Ascending aorta (tissue), 2 donors: ENCODE results near the gene GALNT13. TPM values are rescaled to one million over a fixed set of nuclear protein-coding genes. Genes with fewer than 3 reads are reported as not detected.

Source experiments
- DNase-seq, 2 donors: peaks; one replicate each; pipeline ENCODE4 v3.0.0-alpha.2; 2019; ENCODE audit warnings: low spot score in 2 of 2
- H3K27ac ChIP-seq, 2 donors: fragments of 200-600 bp; sonication (generic); one replicate each; pipeline ENCODE4 v1.5.1; 2016 to 2017; ENCODE audit warnings: mild to moderate bottlenecking in 1 of 2
- H3K27me3 ChIP-seq: fragments of 200-600 bp; sonication (generic); one replicate; pipeline ENCODE4 v1.5.1; 2017
- H3K36me3 ChIP-seq, 2 donors: fragments of 200-600 bp; sonication (generic); one replicate each; pipeline ENCODE4 v1.5.1; 2016
- H3K4me1 ChIP-seq, 2 donors: fragments of 200-600 bp; sonication (generic); one replicate each; pipeline ENCODE4 v1.5.1; 2016 to 2017; ENCODE audit warnings: mild to moderate bottlenecking in 1 of 2
- H3K4me3 ChIP-seq, 2 donors: fragments of 200-600 bp; sonication (generic); one replicate each; pipeline ENCODE4 v1.5.1; 2016 to 2017; ENCODE audit warnings: mild to moderate bottlenecking in 1 of 2
- H3K9me3 ChIP-seq, 2 donors: fragments of 200-600 bp; sonication (generic); one replicate each; pipeline ENCODE4 v1.5.1; 2016
- CTCF ChIP-seq, 3 experiments: fragments of 200-600 bp in 2 of 3; fragments of 450-650 bp in 1 of 3; sonication (generic) in 2 of 3; IDR thresholded peaks; one replicate each; pipeline ENCODE4 v1.5.1; 2016 to 2019; ENCODE audit warnings: antibody characterized with exemption in 3 of 3, mild to moderate bottlenecking in 1 of 3, moderate library complexity in 1 of 3
- intact Hi-C: fragments of 100-400 bp; cut with DNase I; formaldehyde crosslinking; loops from one replicate; pipeline ENCODE4 v1.15.1; 2023
- total RNA-seq: library from RNA; depleted of rRNA; stranded (reverse); fragments of >200 nt; gene quantifications from one replicate; pipeline ENCODE4 v1.1.0, GENCODE V29; 2016

The GALNT13 gene
- total RNA-seq, 1 donor from 2014 or later: not detected

DNA sequence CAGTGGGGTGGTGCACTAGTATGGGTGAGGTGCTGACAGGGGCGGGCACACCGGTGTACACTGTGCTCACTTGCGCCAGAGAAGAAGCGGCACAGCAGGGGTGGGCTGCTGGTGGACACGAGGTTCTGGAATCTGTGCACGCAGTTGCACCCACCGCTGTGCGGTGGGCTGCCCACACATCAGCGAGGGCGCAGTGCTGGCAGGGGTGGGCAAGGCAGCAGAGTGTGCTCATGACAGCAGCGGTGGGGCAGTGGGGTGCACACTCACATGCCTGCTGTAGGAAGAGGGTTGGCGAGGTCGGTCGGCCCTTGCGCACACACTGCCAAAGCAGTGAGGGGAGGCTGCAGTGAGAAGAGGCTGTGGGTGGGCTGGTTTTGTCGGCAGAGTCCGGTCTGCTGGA, 141.8 kb downstream of the GALNT13 start:
- no peak overlapping the region for H3K4me3 ChIP-seq
- TF ChIP-seq CTCF (IDR thresholded peaks at IDR 0.05): no peak

DNA sequence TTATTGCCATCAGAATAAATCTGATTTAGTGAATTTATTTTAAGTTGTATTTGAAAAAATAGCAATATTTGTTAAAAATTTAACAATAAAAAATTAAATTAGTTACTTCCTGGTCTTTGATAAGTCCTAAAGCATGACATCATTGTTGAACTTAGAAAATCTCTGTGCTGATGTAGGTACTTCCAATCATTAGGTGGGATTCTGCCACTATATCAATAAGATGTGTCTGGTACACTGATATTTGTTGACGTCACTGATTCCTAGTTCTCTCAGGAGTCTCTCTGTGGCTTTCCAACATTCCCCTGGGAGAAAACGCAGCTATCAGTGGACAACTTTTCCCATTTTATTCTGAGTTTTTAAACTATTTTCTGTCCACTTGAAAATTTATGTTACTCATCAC, 143.5 kb downstream of the GALNT13 start:
- H3K9me3 ChIP-seq: no peaks in the 10 kb centered on the region
- DNase-seq: no peak
- no peaks in the 10 kb centered on the region for H3K27me3 ChIP-seq
- H3K4me1 ChIP-seq: no peaks in the 10 kb centered on the region
- no peak overlapping the region for H3K4me3 ChIP-seq
- H3K27ac ChIP-seq: no peak overlapping the region
- TF ChIP-seq CTCF (IDR thresholded peaks at IDR 0.05): no peak
- no peaks in the 10 kb centered on the region for H3K36me3 ChIP-seq
- intact Hi-C loops: no loop called here

More for the DNA sequence above, 141.8 kb downstream of the GALNT13 start:
- Histone ChIP-seq H3K4me1 (no peaks in the 10 kb centered on the region), H3K27ac (no peak overlapping the region), H3K27me3 (no peaks in the 10 kb centered on the region), H3K9me3 (peaks cover 0 to 7% of the 10 kb centered on the region in 2 donors), H3K36me3 (no peaks in the 10 kb centered on the region)
- no peak for DNase-seq
- intact Hi-C loops: no loop called here

GRCh38 chr2:154029504-154029903, 157.8 kb downstream of the GALNT13 start:
- DNase-seq: no peak
- Histone ChIP-seq H3K27ac (no peak overlapping the region), H3K9me3 (no peaks in the 10 kb centered on the region), H3K4me1 (no peaks in the 10 kb centered on the region), H3K27me3 (no peaks in the 10 kb centered on the region), H3K36me3 (no peaks in the 10 kb centered on the region), H3K4me3 (no peak overlapping the region)
- no peak for TF ChIP-seq CTCF (IDR thresholded peaks at IDR 0.05)
- intact Hi-C loops: no loop called here

DNA sequence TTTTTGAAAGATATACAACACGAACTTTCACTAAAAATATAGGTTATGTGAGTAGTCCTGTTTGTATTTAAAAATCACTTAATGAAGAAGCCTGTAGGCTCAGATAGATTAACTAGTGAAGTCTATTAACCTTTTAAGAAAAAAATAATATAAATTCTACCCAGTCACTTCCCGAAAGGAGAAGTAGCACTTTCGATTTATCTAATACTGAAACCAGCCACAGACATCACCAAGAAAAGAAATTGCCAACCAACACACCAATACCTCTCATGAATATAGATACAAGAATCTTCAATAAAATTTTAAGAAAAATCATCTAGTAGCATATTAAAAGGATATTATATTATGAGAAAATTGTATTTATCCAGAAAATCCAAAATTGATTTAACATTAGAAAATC, 160.5 kb downstream of the GALNT13 start:
- TF ChIP-seq CTCF (IDR thresholded peaks at IDR 0.05): no peak
- H3K4me3 ChIP-seq: no peak overlapping the region
- H3K27me3 ChIP-seq: no peaks in the 10 kb centered on the region
- no peak for DNase-seq
- intact Hi-C loops: no loop called here
- H3K27ac ChIP-seq: no peak overlapping the region
- H3K4me1 ChIP-seq: no peaks in the 10 kb centered on the region
- no peaks in the 10 kb centered on the region for H3K9me3 ChIP-seq
- no peaks in the 10 kb centered on the region for H3K36me3 ChIP-seq

GRCh38 chr2:154046493-154046892, 174.8 kb downstream of the GALNT13 start:
- DNase-seq: no peak
- intact Hi-C loops: no loop called here
- Histone ChIP-seq H3K36me3 (no peaks in the 10 kb centered on the region), H3K27ac (no peak overlapping the region), H3K4me3 (no peak overlapping the region), H3K9me3 (no peaks in the 10 kb centered on the region), H3K27me3 (no peaks in the 10 kb centered on the region), H3K4me1 (no peaks in the 10 kb centered on the region)
- TF ChIP-seq CTCF (IDR thresholded peaks at IDR 0.05): no peak

DNA sequence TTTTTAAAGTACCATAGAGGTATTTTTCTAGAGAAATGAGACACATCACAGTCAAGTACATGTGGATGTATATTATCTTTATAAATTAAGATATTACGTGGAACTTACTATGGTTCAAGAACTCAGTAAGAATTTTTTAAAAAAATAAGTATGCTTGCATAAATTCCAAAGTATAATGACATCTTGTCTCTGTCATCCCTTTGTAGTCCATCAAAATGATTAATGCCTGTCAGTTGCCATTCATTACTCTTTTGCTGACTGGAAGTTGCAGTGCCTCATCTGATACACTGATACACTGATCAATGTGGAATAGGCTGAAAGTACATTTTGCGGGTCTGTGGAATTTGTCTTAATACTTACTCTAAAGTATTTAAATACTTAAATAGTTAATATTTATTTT, 177.2 kb downstream of the GALNT13 start:
- TF ChIP-seq CTCF (IDR thresholded peaks at IDR 0.05): no peak
- H3K9me3 ChIP-seq: no peaks in the 10 kb centered on the region
- H3K27me3 ChIP-seq: no peaks in the 10 kb centered on the region
- intact Hi-C loops: no loop called here
- H3K4me3 ChIP-seq: no peak overlapping the region
- H3K4me1 ChIP-seq: no peaks in the 10 kb centered on the region
- H3K27ac ChIP-seq: no peak overlapping the region
- DNase-seq: no peak
- no peaks in the 10 kb centered on the region for H3K36me3 ChIP-seq
